ENCODE data around the gene HDGFL1.

The HDGFL1 gene

GRCh38 chr6:22557007-22557406, 12.4 kb upstream of the HDGFL1 start:
- H3K4me1 ChIP-seq (ENCODE audit: control insufficient read depth, insufficient read depth, low read length): no peaks in the 10 kb centered on the region
- H3K9me3 ChIP-seq (ENCODE audit: control insufficient read depth, low read length): no peaks in the 10 kb centered on the region
- H3K36me3 ChIP-seq (ENCODE audit: control insufficient read depth, insufficient read depth, low read length, severe bottlenecking): no peaks in the 10 kb centered on the region
- H3K27me3 ChIP-seq (replicated peaks; ENCODE audit: control insufficient read depth, insufficient read depth, low read length): no peaks in the 10 kb centered on the region
- H3K4me3 ChIP-seq (ENCODE audit: low read length): no peak overlapping the region
- no peak overlapping the region for H3K9ac ChIP-seq (ENCODE audit: low read length)
- DNase-seq (ENCODE audit: low read depth): no peak

- H3K27me3 ChIP-seq (replicated peaks; ENCODE audit: control insufficient read depth, insufficient read depth, low read length): no peaks in the 10 kb centered on the region
- no peak for DNase-seq (ENCODE audit: low read depth)
- H3K4me1 ChIP-seq (ENCODE audit: control insufficient read depth, insufficient read depth, low read length): no peaks in the 10 kb centered on the region
- no peak overlapping the region for H3K9ac ChIP-seq (ENCODE audit: low read length)
- H3K36me3 ChIP-seq (ENCODE audit: control insufficient read depth, insufficient read depth, low read length, severe bottlenecking): no peaks in the 10 kb centered on the region
- H3K9me3 ChIP-seq (ENCODE audit: control insufficient read depth, low read length): no peaks in the 10 kb centered on the region
- no peak overlapping the region for H3K4me3 ChIP-seq (ENCODE audit: low read length)
Measured at GRCh38 chr6:22558288-22558882, 11.0 kb upstream of the HDGFL1 start.

GRCh38 chr6:22568854-22569253, 512 bp upstream of the HDGFL1 start:
- DNase-seq (ENCODE audit: low read depth): no peak
- no peaks in the 10 kb centered on the region for H3K27me3 ChIP-seq (replicated peaks; ENCODE audit: control insufficient read depth, insufficient read depth, low read length)
- no peaks in the 10 kb centered on the region for H3K4me1 ChIP-seq (ENCODE audit: control insufficient read depth, insufficient read depth, low read length)
- no peaks in the 10 kb centered on the region for H3K36me3 ChIP-seq (ENCODE audit: control insufficient read depth, insufficient read depth, low read length, severe bottlenecking)
- no peak overlapping the region for H3K9ac ChIP-seq (ENCODE audit: low read length)
- H3K9me3 ChIP-seq (ENCODE audit: control insufficient read depth, low read length): no peaks in the 10 kb centered on the region
- H3K4me3 ChIP-seq (ENCODE audit: low read length): no peak overlapping the region

GRCh38 chr6:22570185-22570551, 802 bp downstream of the HDGFL1 start:
- Histone ChIP-seq H3K4me1 (ENCODE audit: control insufficient read depth, insufficient read depth, low read length) (no peaks in the 10 kb centered on the region), H3K4me3 (ENCODE audit: low read length) (no peak overlapping the region), H3K27me3 (replicated peaks; ENCODE audit: control insufficient read depth, insufficient read depth, low read length) (no peaks in the 10 kb centered on the region), H3K9me3 (ENCODE audit: control insufficient read depth, low read length) (no peaks in the 10 kb centered on the region), H3K36me3 (ENCODE audit: control insufficient read depth, insufficient read depth, low read length, severe bottlenecking) (no peaks in the 10 kb centered on the region), H3K9ac (ENCODE audit: low read length) (no peak overlapping the region)
- no peak for DNase-seq (ENCODE audit: low read depth)

- H3K4me3 ChIP-seq (ENCODE audit: low read length): no peak overlapping the region
- no peaks in the 10 kb centered on the region for H3K4me1 ChIP-seq (ENCODE audit: control insufficient read depth, insufficient read depth, low read length)
- DNase-seq (ENCODE audit: low read depth): no peak
- H3K27me3 ChIP-seq (replicated peaks; ENCODE audit: control insufficient read depth, insufficient read depth, low read length): no peaks in the 10 kb centered on the region
- no peak overlapping the region for H3K9ac ChIP-seq (ENCODE audit: low read length)
- H3K9me3 ChIP-seq (ENCODE audit: control insufficient read depth, low read length): no peaks in the 10 kb centered on the region
- H3K36me3 ChIP-seq (ENCODE audit: control insufficient read depth, insufficient read depth, low read length, severe bottlenecking): no peaks in the 10 kb centered on the region
Measured at GRCh38 chr6:22575190-22575589, 5.8 kb downstream of the HDGFL1 start.

GRCh38 chr6:22579439-22579838, 10.1 kb downstream of the HDGFL1 start:
- Histone ChIP-seq H3K4me1 (ENCODE audit: control insufficient read depth, insufficient read depth, low read length) (peaks cover 16% of the 10 kb centered on the region), H3K36me3 (ENCODE audit: control insufficient read depth, insufficient read depth, low read length, severe bottlenecking) (no peaks in the 10 kb centered on the region), H3K27me3 (replicated peaks; ENCODE audit: control insufficient read depth, insufficient read depth, low read length) (no peaks in the 10 kb centered on the region), H3K4me3 (ENCODE audit: low read length) (no peak overlapping the region), H3K9ac (ENCODE audit: low read length) (no peak overlapping the region), H3K9me3 (ENCODE audit: control insufficient read depth, low read length) (no peaks in the 10 kb centered on the region)
- no peak for DNase-seq (ENCODE audit: low read depth)

GRCh38 chr6:22580337-22580736, 11.0 kb downstream of the HDGFL1 start:
- Histone ChIP-seq H3K9ac (ENCODE audit: low read length) (no peak overlapping the region), H3K4me3 (ENCODE audit: low read length) (no peak overlapping the region), H3K4me1 (ENCODE audit: control insufficient read depth, insufficient read depth, low read length) (peaks cover 16% of the 10 kb centered on the region), H3K36me3 (ENCODE audit: control insufficient read depth, insufficient read depth, low read length, severe bottlenecking) (no peaks in the 10 kb centered on the region), H3K27me3 (replicated peaks; ENCODE audit: control insufficient read depth, insufficient read depth, low read length) (no peaks in the 10 kb centered on the region), H3K9me3 (ENCODE audit: control insufficient read depth, low read length) (no peaks in the 10 kb centered on the region)
- DNase-seq (ENCODE audit: low read depth): no peak

GRCh38 chr6:22582417-22583205, 13.2 kb downstream of the HDGFL1 start:
- no peaks in the 10 kb centered on the region for H3K27me3 ChIP-seq (replicated peaks; ENCODE audit: control insufficient read depth, insufficient read depth, low read length)
- peaks cover 16% of the 10 kb centered on the region for H3K4me1 ChIP-seq (ENCODE audit: control insufficient read depth, insufficient read depth, low read length)
- no peaks in the 10 kb centered on the region for H3K36me3 ChIP-seq (ENCODE audit: control insufficient read depth, insufficient read depth, low read length, severe bottlenecking)
- H3K9me3 ChIP-seq (ENCODE audit: control insufficient read depth, low read length): no peaks in the 10 kb centered on the region
- H3K9ac ChIP-seq (ENCODE audit: low read length): no peak overlapping the region
- peak; percentile 31 for DNase-seq (ENCODE audit: low read depth)
- H3K4me3 ChIP-seq (ENCODE audit: low read length): no peak overlapping the region

- H3K4me1 ChIP-seq (ENCODE audit: control insufficient read depth, insufficient read depth, low read length): peaks cover 16% of the 10 kb centered on the region
- H3K9ac ChIP-seq (ENCODE audit: low read length): no peak overlapping the region
- H3K27me3 ChIP-seq (replicated peaks; ENCODE audit: control insufficient read depth, insufficient read depth, low read length): no peaks in the 10 kb centered on the region
- H3K36me3 ChIP-seq (ENCODE audit: control insufficient read depth, insufficient read depth, low read length, severe bottlenecking): no peaks in the 10 kb centered on the region
- DNase-seq (ENCODE audit: low read depth): no peak
- no peaks in the 10 kb centered on the region for H3K9me3 ChIP-seq (ENCODE audit: control insufficient read depth, low read length)
- no peak overlapping the region for H3K4me3 ChIP-seq (ENCODE audit: low read length)
Measured at GRCh38 chr6:22583230-22583629, 13.9 kb downstream of the HDGFL1 start.

- Histone ChIP-seq H3K9me3 (ENCODE audit: control insufficient read depth, low read length) (no peaks in the 10 kb centered on the region), H3K9ac (ENCODE audit: low read length) (no peak overlapping the region), H3K4me1 (ENCODE audit: control insufficient read depth, insufficient read depth, low read length) (peaks cover 16% of the 10 kb centered on the region), H3K4me3 (ENCODE audit: low read length) (no peak overlapping the region), H3K27me3 (replicated peaks; ENCODE audit: control insufficient read depth, insufficient read depth, low read length) (no peaks in the 10 kb centered on the region), H3K36me3 (ENCODE audit: control insufficient read depth, insufficient read depth, low read length, severe bottlenecking) (no peaks in the 10 kb centered on the region)
- no peak for DNase-seq (ENCODE audit: low read depth)
Measured at GRCh38 chr6:22583927-22584326, 14.6 kb downstream of the HDGFL1 start.

GRCh38 chr6:22589118-22589517, 19.8 kb downstream of the HDGFL1 start:
- Histone ChIP-seq H3K4me3 (ENCODE audit: low read length) (no peak overlapping the region), H3K9me3 (ENCODE audit: control insufficient read depth, low read length) (no peaks in the 10 kb centered on the region), H3K4me1 (ENCODE audit: control insufficient read depth, insufficient read depth, low read length) (peaks cover 3% of the 10 kb centered on the region), H3K27me3 (replicated peaks; ENCODE audit: control insufficient read depth, insufficient read depth, low read length) (no peaks in the 10 kb centered on the region), H3K36me3 (ENCODE audit: control insufficient read depth, insufficient read depth, low read length, severe bottlenecking) (no peaks in the 10 kb centered on the region), H3K9ac (ENCODE audit: low read length) (no peak overlapping the region)
- DNase-seq (ENCODE audit: low read depth): no peak

GRCh38 chr6:22590423-22590822, 21.1 kb downstream of the HDGFL1 start:
- Histone ChIP-seq H3K9me3 (ENCODE audit: control insufficient read depth, low read length) (no peaks in the 10 kb centered on the region), H3K4me3 (ENCODE audit: low read length) (no peak overlapping the region), H3K36me3 (ENCODE audit: control insufficient read depth, insufficient read depth, low read length, severe bottlenecking) (no peaks in the 10 kb centered on the region), H3K9ac (ENCODE audit: low read length) (no peak overlapping the region), H3K27me3 (replicated peaks; ENCODE audit: control insufficient read depth, insufficient read depth, low read length) (no peaks in the 10 kb centered on the region), H3K4me1 (ENCODE audit: control insufficient read depth, insufficient read depth, low read length) (no peaks in the 10 kb centered on the region)
- DNase-seq (ENCODE audit: low read depth): no peak

All from adipocyte (in vitro differentiated cells).